ENCODE results near the gene RDH5.
"Not testable (repeated sequence)": the region's sequence is repeated elsewhere in the genome, so short reads cannot be mapped to it uniquely, and the experiment has no call there.

Gene RDH5

DNA sequence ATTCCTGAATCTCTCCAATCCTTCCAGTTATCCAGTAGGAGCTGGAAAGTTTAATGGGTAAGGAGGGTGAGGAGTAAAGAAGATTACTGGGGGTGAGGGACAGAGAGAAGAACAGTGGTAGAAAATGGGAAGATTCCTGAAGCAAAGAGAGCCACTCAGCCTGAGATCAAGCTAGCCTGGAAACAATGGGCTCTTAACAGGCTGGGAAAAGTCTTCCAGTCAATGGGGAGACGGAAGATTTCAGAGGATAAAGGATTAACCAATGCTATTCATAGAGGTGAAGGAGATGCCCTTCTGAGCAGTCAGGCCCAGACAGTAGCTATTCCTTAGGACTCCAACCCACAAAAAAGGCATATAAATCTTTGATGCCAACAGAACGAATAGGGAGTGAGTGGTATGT is 37.5 kb downstream of the RDH5 start:
- H3K36me3 ChIP-seq (ENCODE audit: low read length), result peaks cover 26% of the 10 kb centered on the region; the same call in 1 of the 2 replicates
- no peak for TF ChIP-seq EZH2phosphoT487 (conservative IDR thresholded peaks at IDR 0.05; ENCODE audit: low read length)
- TF ChIP-seq, protein P1, sequence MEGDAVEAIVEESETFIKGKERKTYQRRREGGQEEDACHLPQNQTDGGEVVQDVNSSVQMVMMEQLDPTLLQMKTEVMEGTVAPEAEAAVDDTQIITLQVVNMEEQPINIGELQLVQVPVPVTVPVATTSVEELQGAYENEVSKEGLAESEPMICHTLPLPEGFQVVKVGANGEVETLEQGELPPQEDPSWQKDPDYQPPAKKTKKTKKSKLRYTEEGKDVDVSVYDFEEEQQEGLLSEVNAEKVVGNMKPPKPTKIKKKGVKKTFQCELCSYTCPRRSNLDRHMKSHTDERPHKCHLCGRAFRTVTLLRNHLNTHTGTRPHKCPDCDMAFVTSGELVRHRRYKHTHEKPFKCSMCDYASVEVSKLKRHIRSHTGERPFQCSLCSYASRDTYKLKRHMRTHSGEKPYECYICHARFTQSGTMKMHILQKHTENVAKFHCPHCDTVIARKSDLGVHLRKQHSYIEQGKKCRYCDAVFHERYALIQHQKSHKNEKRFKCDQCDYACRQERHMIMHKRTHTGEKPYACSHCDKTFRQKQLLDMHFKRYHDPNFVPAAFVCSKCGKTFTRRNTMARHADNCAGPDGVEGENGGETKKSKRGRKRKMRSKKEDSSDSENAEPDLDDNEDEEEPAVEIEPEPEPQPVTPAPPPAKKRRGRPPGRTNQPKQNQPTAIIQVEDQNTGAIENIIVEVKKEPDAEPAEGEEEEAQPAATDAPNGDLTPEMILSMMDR (IDR thresholded peaks at IDR 0.05; ENCODE audit: insufficient read depth, low read length, poor library complexity, severe bottlenecking), result no peak

DNA sequence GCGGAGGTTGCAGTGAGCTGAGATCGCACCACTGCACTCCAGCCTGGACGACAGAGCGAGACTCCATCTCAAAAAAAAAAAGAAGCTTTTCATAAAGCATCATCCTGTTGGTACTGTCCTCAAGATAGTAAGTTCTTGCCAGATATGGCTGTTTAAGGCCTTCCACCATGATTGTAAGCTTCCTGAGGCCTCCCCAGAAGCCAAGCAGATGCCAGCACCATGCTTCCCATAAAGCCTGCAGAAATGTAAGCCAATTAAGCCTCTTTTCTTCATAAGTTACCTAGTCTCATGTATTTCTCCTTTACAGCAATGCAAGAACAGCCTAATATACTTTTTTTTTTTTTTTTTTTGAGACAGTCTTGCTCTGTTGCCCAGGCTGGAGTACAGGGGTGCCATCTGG is 38.4 kb downstream of the RDH5 start:
- not testable (repeated sequence) for H4K20me1 ChIP-seq (ENCODE audit: low read depth, low read length); H3F3A ChIP-seq (ENCODE audit: insufficient read depth); H3K27me3 ChIP-seq (ENCODE audit: low read length); H2AFZ ChIP-seq (ENCODE audit: low read depth, low read length, severe bottlenecking); H3K4me2 ChIP-seq (ENCODE audit: low read depth, low read length, poor library complexity, severe bottlenecking); H3K79me2 ChIP-seq (ENCODE audit: insufficient read depth, low read length); H3K27ac ChIP-seq (ENCODE audit: low read depth, low read length); H3K4me3 ChIP-seq (ENCODE audit: insufficient read depth, low read length, poor library complexity, severe bottlenecking); H3K9me3 ChIP-seq (ENCODE audit: insufficient read depth, low read length); H3K9ac ChIP-seq (ENCODE audit: low read length); H3K9me2 ChIP-seq (replicated peaks; ENCODE audit: insufficient read depth, low read length)
- H3K36me3 ChIP-seq (ENCODE audit: low read length), result peaks cover 26% of the 10 kb centered on the region; the same call in 1 of the 2 replicates

More for the DNA sequence above, 37.5 kb downstream of the RDH5 start:
- Histone ChIP-seq H3K9me3 (ENCODE audit: insufficient read depth, low read length) (no peaks in the 10 kb centered on the region), H3K27ac (ENCODE audit: low read depth, low read length) (no peak overlapping the region), H3K4me3 (ENCODE audit: insufficient read depth, low read length, poor library complexity, severe bottlenecking) (no peak overlapping the region), H3K4me2 (ENCODE audit: low read depth, low read length, poor library complexity, severe bottlenecking) (no peak overlapping the region), H3F3A (ENCODE audit: insufficient read depth) (no peaks in the 10 kb centered on the region; the same call in 1 of the 2 replicates), H3K79me2 (ENCODE audit: insufficient read depth, low read length) (no peaks in the 10 kb centered on the region), H2AFZ (ENCODE audit: low read depth, low read length, severe bottlenecking) (no peak overlapping the region), H3K27me3 (ENCODE audit: low read length) (no peaks in the 10 kb centered on the region), H4K20me1 (ENCODE audit: low read depth, low read length) (no peaks in the 10 kb centered on the region), H3K9ac (ENCODE audit: low read length) (no peak overlapping the region), H3K9me2 (replicated peaks; ENCODE audit: insufficient read depth, low read length) (no peaks in the 10 kb centered on the region)

DNA sequence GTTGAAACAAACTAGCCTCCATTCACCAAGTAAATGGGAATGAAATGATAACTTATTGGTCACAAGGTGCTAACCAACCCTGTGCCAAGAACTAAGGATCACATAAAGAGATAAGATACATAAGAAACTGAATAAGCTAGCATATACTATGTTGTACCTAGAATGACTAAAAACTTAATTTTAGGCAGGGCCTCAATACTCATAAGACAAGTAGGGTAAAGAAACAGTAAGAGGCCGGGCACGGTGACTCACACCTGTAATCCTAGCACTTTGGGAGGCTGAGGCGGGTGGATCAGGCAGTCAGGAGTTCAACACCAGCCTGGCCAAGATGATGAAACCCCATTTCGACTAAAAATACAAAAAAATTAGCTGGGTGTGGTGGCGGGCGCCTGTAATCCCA is 40.5 kb downstream of the RDH5 start:
- H3K27ac ChIP-seq (ENCODE audit: low read depth, low read length), result no peak overlapping the region
- H3K79me2 ChIP-seq (ENCODE audit: insufficient read depth, low read length), result no peaks in the 10 kb centered on the region
- H3K9me3 ChIP-seq (ENCODE audit: insufficient read depth, low read length), result no peaks in the 10 kb centered on the region
- H2AFZ ChIP-seq (ENCODE audit: low read depth, low read length, severe bottlenecking), result no peak overlapping the region
- H3K9ac ChIP-seq (ENCODE audit: low read length), result no peak overlapping the region
- H3K4me3 ChIP-seq (ENCODE audit: insufficient read depth, low read length, poor library complexity, severe bottlenecking), result no peak overlapping the region
- no peak for TF ChIP-seq EZH2phosphoT487 (conservative IDR thresholded peaks at IDR 0.05; ENCODE audit: low read length)
- TF ChIP-seq, protein P1 (IDR thresholded peaks at IDR 0.05; ENCODE audit: insufficient read depth, low read length, poor library complexity, severe bottlenecking), result no peak
- H3K36me3 ChIP-seq (ENCODE audit: low read length), result peaks cover 17% of the 10 kb centered on the region; the same call in 1 of the 2 replicates
- H3K4me2 ChIP-seq (ENCODE audit: low read depth, low read length, poor library complexity, severe bottlenecking), result no peak overlapping the region
- H3F3A ChIP-seq (ENCODE audit: insufficient read depth), result no peaks in the 10 kb centered on the region
- H4K20me1 ChIP-seq (ENCODE audit: low read depth, low read length), result no peaks in the 10 kb centered on the region
- no peaks in the 10 kb centered on the region for H3K27me3 ChIP-seq (ENCODE audit: low read length)
- H3K9me2 ChIP-seq (replicated peaks; ENCODE audit: insufficient read depth, low read length), result no peaks in the 10 kb centered on the region

DNA sequence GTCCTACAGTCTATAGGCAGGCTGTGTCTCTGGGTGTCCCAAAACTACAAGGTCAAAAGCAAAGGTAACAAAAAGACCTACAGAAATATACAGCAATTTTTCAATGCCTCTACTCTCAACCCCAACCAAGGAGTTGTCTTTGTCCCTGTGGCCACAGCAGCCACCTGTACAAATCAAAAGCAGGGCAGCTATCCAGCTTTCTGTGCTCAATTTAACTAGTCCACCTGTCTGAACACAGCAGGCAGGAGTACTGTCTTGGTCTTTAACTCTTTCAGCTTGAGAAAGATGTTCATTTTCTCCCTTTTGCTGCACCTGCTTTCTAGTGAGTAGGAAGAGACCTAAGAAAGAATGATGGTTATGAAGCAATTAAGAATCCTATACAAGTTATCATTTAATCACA is 42.5 kb downstream of the RDH5 start:
- Histone ChIP-seq H3K9me3 (ENCODE audit: insufficient read depth, low read length) (no peaks in the 10 kb centered on the region), H3K9me2 (replicated peaks; ENCODE audit: insufficient read depth, low read length) (no peaks in the 10 kb centered on the region), H2AFZ (ENCODE audit: low read depth, low read length, severe bottlenecking) (no peak overlapping the region), H3K27me3 (ENCODE audit: low read length) (no peaks in the 10 kb centered on the region), H3K27ac (ENCODE audit: low read depth, low read length) (no peak overlapping the region), H3K36me3 (ENCODE audit: low read length) (peaks cover 17% of the 10 kb centered on the region; the same call in 1 of the 2 replicates), H3K4me2 (ENCODE audit: low read depth, low read length, poor library complexity, severe bottlenecking) (no peak overlapping the region), H3K9ac (ENCODE audit: low read length) (no peak overlapping the region), H3K4me3 (ENCODE audit: insufficient read depth, low read length, poor library complexity, severe bottlenecking) (no peak overlapping the region), H4K20me1 (ENCODE audit: low read depth, low read length) (no peaks in the 10 kb centered on the region), H3F3A (ENCODE audit: insufficient read depth) (no peaks in the 10 kb centered on the region), H3K79me2 (ENCODE audit: insufficient read depth, low read length) (0 out of 2 replicates have a peak, but pooled peaks cover 2% of the 10 kb centered on the region)
- TF ChIP-seq, protein P1 (IDR thresholded peaks at IDR 0.05; ENCODE audit: insufficient read depth, low read length, poor library complexity, severe bottlenecking), result no peak
- TF ChIP-seq EZH2phosphoT487 (conservative IDR thresholded peaks at IDR 0.05; ENCODE audit: low read length), result no peak

All from SU-DHL-6 (cell line).